ENCODE data around the gene CD72. TPM values are rescaled to one million over a fixed set of nuclear protein-coding genes. Genes with fewer than 3 reads are reported as not detected.

CD72 gene
- total RNA-seq, 6 donors from 2014 or later: 2.5 to 44.0 (median 7.2) TPM

GRCh38 chr9:35656831-35657545 lies 38.8 kb upstream of the CD72 start:
- Histone ChIP-seq H3K4me3 (peak overlapping the region in 3 of 4 donors; percentile 68 to 90 (median 86)), H3K27me3 (no peaks in the 10 kb centered on the region), H3K36me3 (peaks cover 0 to 22% (median 12%) of the 10 kb centered on the region in 4 donors), H3K4me1 (peaks cover 22 to 54% (median 35%) of the 10 kb centered on the region in 4 donors), H3K27ac (peak overlapping the region; percentile 97 to 99 (median 98)), H3K9me3 (no peaks in the 10 kb centered on the region)
- 30 to 36% methylated on average over 24 to 25 of the region's 25 CpGs for WGBS, 2 donors
- ATAC-seq (ENCODE audit: low FRiP score in 2 of 2) (peak; percentile 32 to 42), DNase-seq (peak in 1 of 2 donors; percentile 36)
- TF ChIP-seq POLR2A (IDR thresholded peaks at IDR 0.05) (no peak), CTCF (IDR thresholded peaks at IDR 0.05) (no peak), POLR2AphosphoS5 (IDR thresholded peaks at IDR 0.05) (peak in 1 of 2 donors; percentile 6), EP300 (IDR thresholded peaks at IDR 0.05) (no peak)

- ATAC-seq (ENCODE audit: low FRiP score in 2 of 2) (no peak), DNase-seq (no peak)
- Histone ChIP-seq H3K36me3 (peaks cover 0 to 16% (median 12%) of the 10 kb centered on the region in 4 donors), H3K9me3 (no peaks in the 10 kb centered on the region), H3K27ac (peak overlapping the region in 3 of 4 donors; percentile 97 to 98 (median 97)), H3K4me3 (no peak overlapping the region), H3K27me3 (no peaks in the 10 kb centered on the region), H3K4me1 (peaks cover 22 to 50% (median 30%) of the 10 kb centered on the region in 4 donors)
- TF ChIP-seq CTCF (IDR thresholded peaks at IDR 0.05): no peak
- no peak for TF ChIP-seq POLR2AphosphoS5 (IDR thresholded peaks at IDR 0.05)
- WGBS, 2 donors: 75% methylated on average over 17 of the region's 17 CpGs
Observed at GRCh38 chr9:35656348-35656747, 38.1 kb upstream of the CD72 start.

GRCh38 chr9:35653611-35654010 lies 35.4 kb upstream of the CD72 start:
- 88 to 92% methylated on average over 2 of the region's 2 CpGs for WGBS, 2 donors
- H3K9me3 ChIP-seq: no peaks in the 10 kb centered on the region
- no peak for DNase-seq
- peak overlapping the region; percentile 68 to 82 (median 72) for H3K27ac ChIP-seq
- ATAC-seq (ENCODE audit: low FRiP score in 2 of 2): no peak
- no peaks in the 10 kb centered on the region for H3K27me3 ChIP-seq
- H3K36me3 ChIP-seq: no peaks in the 10 kb centered on the region
- H3K4me3 ChIP-seq: no peak overlapping the region
- peaks cover 6 to 35% (median 16%) of the 10 kb centered on the region in 4 donors for H3K4me1 ChIP-seq
- TF ChIP-seq CTCF (IDR thresholded peaks at IDR 0.05): no peak
- TF ChIP-seq EP300 (IDR thresholded peaks at IDR 0.05): no peak
- no peak for TF ChIP-seq POLR2AphosphoS5 (IDR thresholded peaks at IDR 0.05)
- TF ChIP-seq POLR2A (IDR thresholded peaks at IDR 0.05): no peak

- DNase-seq (peak in 1 of 2 donors; percentile 57), ATAC-seq (ENCODE audit: low FRiP score in 2 of 2) (no peak)
- Histone ChIP-seq H3K36me3 (no peaks in the 10 kb centered on the region), H3K4me1 (peaks cover 6 to 38% (median 16%) of the 10 kb centered on the region in 4 donors), H3K27me3 (no peaks in the 10 kb centered on the region), H3K4me3 (no peak overlapping the region), H3K9me3 (no peaks in the 10 kb centered on the region), H3K27ac (peak overlapping the region; percentile 68 to 82 (median 72))
- peak in 1 of 2 donors; percentile 8 for TF ChIP-seq POLR2AphosphoS5 (IDR thresholded peaks at IDR 0.05)
- TF ChIP-seq POLR2A (IDR thresholded peaks at IDR 0.05): no peak
- TF ChIP-seq EP300 (IDR thresholded peaks at IDR 0.05): no peak
- WGBS, 2 donors: 69 to 74% methylated on average over 8 of the region's 8 CpGs
Observed at GRCh38 chr9:35652829-35653209, 34.6 kb upstream of the CD72 start.

- H3K27me3 ChIP-seq: no peaks in the 10 kb centered on the region
- 80 to 81% methylated on average over 7 of the region's 7 CpGs for WGBS, 2 donors
- no peak for DNase-seq
- H3K36me3 ChIP-seq: no peaks in the 10 kb centered on the region
- ATAC-seq (ENCODE audit: low FRiP score in 2 of 2): peak in 1 of 2 donors; percentile 22
- peak overlapping the region; percentile 65 to 82 (median 72) for H3K27ac ChIP-seq
- no peaks in the 10 kb centered on the region for H3K9me3 ChIP-seq
- peaks cover 9 to 38% (median 18%) of the 10 kb centered on the region in 4 donors for H3K4me1 ChIP-seq
- H3K4me3 ChIP-seq: no peak overlapping the region
- peak in 1 of 4 donors; percentile 61 for TF ChIP-seq EP300 (IDR thresholded peaks at IDR 0.05)
- TF ChIP-seq CTCF (IDR thresholded peaks at IDR 0.05): no peak
- TF ChIP-seq POLR2AphosphoS5 (IDR thresholded peaks at IDR 0.05): peak in 1 of 2 donors; percentile 59
- no peak for TF ChIP-seq POLR2A (IDR thresholded peaks at IDR 0.05)
Observed at GRCh38 chr9:35651956-35652828, 34.0 kb upstream of the CD72 start.

Measured in upper lobe of left lung (tissue), 6 donors.